ENCODE measurements around the gene GLRX. TPM values are rescaled to one million over a fixed set of nuclear protein-coding genes. Genes with fewer than 3 reads are reported as not detected.

Gene GLRX
- total RNA-seq, 1 donor = 31.6 TPM

GRCh38 chr5:95770830-95771708 is 51.5 kb downstream of the GLRX start:
- TF ChIP-seq, protein P1, sequence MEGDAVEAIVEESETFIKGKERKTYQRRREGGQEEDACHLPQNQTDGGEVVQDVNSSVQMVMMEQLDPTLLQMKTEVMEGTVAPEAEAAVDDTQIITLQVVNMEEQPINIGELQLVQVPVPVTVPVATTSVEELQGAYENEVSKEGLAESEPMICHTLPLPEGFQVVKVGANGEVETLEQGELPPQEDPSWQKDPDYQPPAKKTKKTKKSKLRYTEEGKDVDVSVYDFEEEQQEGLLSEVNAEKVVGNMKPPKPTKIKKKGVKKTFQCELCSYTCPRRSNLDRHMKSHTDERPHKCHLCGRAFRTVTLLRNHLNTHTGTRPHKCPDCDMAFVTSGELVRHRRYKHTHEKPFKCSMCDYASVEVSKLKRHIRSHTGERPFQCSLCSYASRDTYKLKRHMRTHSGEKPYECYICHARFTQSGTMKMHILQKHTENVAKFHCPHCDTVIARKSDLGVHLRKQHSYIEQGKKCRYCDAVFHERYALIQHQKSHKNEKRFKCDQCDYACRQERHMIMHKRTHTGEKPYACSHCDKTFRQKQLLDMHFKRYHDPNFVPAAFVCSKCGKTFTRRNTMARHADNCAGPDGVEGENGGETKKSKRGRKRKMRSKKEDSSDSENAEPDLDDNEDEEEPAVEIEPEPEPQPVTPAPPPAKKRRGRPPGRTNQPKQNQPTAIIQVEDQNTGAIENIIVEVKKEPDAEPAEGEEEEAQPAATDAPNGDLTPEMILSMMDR (IDR thresholded peaks at IDR 0.05; ENCODE audit: insufficient read depth, low read length) = no peak
- no peak for DNase-seq (ENCODE audit: low read depth)
- H3K4me3 ChIP-seq (ENCODE audit: low read depth, low read length) = no peak overlapping the region

DNA sequence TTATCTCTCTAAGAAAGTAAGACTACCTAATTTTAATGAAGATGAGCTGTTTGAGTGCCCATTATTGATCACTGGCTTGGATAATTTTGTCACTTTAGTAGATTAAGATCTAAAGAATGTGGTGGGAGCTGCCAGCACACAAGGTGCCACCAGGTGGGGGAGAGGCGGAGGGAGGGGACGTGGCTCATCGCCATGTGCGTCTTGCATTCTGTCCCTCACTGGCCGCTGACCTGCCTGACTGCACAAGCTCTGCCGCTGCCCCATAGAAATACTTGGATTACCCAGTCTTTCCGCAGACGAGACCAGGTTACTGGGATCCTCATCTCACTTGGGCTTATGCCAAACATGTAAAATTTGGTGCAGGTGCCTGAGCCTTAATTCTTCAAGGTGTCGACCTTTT is 53.8 kb downstream of the GLRX start:
- TF ChIP-seq, protein P1 (IDR thresholded peaks at IDR 0.05; ENCODE audit: insufficient read depth, low read length) = no peak
- H3K4me3 ChIP-seq (ENCODE audit: low read depth, low read length) = no peak overlapping the region
- DNase-seq (ENCODE audit: low read depth) = no peak

DNA sequence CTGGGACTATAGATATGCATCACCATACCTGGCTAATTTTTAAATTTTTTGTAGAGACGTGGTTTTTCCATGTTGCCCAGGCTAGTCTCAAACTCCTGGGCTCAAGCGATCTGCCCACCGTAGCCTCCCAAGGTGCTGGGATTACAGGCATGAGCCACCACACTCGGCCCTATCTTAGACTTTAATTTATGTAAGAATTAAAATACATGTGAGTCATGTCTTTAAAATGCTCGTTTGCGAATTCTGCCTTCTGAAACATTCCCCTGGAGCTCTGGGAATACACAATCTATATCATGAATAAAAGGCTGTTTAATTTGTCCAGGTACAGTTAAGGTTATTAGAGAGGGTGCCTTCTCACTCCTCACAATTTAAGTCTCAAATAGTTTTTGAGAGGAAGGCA is 58.6 kb downstream of the GLRX start:
- no peak overlapping the region for H3K4me3 ChIP-seq (ENCODE audit: low read depth, low read length)
- DNase-seq (ENCODE audit: low read depth) = no peak
- TF ChIP-seq, protein P1 (IDR thresholded peaks at IDR 0.05; ENCODE audit: insufficient read depth, low read length) = no peak

Other genes with a start within 250 kb of the GLRX start
- 0.27 and 0.98 TPM in 2 replicates for gene GPR150, start 202.6 kb downstream of the GLRX start, total RNA-seq (ENCODE audit: low replicate concordance)
- 0.33 and 4.7 TPM in 2 replicates for gene RFESD, start 175.9 kb downstream of the GLRX start, total RNA-seq (ENCODE audit: low replicate concordance)
- 0.54 TPM in 1 of 2 replicates, not detected in the other for gene SPATA9, start 139.7 kb downstream of the GLRX start, total RNA-seq (ENCODE audit: low replicate concordance)
- 82.2 and 86.9 TPM in 2 replicates for gene RHOBTB3, start 91.4 kb downstream of the GLRX start, total RNA-seq (ENCODE audit: low replicate concordance)
- gene ELL2, start 139.1 kb upstream of the GLRX start, total RNA-seq (ENCODE audit: low replicate concordance) = 51.1 and 56.7 TPM in 2 replicates

All from fibroblast of the aortic adventitia (primary cell).